HG03457 (cell line): ENCODE data around the gene PPM1F.
"Not testable (repeated sequence)": the region's sequence is repeated elsewhere in the genome, so short reads cannot be mapped to it uniquely, and the experiment has no call there.

ENCODE experiments used
- ATAC-seq: cut with Tn5 transposase; IDR thresholded peaks from one replicate; pipeline ENCODE4 v1.9.1; 2021; ENCODE audit warnings: moderate number of reproducible peaks; ENCODE audit not compliant: unreplicated experiment

Gene PPM1F

DNA sequence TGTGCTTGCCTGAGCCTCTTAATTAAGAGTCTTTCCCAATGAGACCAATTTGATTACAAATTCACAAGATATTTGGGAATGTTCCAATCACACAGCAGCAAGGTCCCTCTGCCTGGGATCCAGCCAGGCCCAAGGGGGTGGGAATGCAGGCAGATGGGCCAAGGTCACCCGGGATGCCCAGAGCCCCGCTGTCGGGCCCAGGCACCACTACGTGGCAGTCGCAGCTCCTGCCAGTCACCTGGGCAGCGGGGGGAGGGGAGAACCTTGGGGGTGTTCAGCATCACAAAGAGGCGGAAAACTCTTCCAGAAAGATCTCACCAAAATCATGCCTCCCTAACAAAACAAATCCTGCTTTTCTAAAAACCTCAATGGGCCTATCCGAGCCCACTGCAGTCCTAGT, 30.9 kb downstream of the PPM1F start:
- no peak for ATAC-seq

DNA sequence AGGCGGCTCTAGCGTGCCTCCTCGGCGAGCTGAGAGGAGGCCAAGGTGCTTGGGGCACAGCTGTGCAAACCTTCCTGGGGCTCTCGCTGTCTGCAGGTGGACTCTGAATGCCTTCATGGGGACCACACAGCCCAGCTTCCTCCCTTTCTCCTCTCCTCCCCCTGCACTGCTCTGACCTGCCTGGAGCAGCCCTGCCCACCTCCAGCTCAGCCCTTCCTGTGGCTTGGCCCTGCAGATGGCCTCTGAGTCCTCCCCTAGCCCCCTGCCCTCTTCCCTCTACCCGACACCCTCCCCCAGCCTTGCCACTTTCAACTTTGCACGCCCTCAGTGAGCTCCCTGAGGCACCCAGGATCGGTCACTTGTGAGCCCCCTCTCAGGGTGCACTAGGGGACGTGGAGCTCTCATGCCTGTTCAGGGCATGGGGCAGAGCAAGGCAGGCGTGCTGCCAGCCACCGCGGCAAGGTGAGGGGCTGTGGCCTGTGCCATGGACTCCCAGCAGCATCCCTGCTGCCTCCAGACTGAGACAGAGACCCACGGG, 31.4 kb downstream of the PPM1F start:
- ATAC-seq, result no peak

DNA sequence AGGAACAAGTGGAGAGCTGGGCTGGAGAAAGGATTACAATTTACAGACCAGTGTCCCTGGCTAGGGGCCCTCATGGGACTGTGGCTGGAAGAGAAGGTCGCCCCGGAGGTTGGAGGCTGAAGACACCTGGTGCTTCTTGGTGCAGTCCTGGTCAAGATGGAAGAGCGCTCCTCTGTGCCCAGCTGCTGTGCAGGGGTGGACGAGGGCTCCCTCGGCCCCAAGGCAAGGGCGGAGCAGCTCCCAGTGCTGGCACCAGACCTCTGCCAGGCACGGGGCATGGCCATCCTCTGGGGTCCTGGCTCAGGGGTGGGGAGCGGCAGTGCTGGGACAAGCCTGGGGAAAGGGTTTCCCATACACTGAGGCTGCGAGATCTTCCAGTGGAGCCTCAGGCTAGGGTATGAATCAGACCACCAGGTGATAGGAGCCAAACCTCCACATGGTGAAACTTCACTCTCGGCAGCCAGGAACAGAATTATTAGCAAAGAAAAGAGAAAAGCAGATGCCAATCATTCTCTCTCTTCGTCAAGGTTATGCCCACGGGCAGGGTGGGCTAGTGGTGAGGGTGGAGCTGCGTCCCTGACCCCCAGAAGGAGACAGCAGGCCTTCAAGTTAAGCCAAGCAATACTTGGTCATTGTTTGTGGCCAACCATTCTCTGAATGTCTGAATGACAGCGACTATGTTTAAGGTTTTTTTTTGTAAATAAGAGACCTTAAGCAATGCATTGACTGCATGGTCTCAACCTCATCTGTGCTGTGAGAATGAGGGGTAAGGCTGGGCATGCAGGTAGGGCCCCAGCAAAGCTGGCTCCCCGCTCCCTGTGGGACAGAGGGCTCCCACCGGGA, 32.1 kb downstream of the PPM1F start:
- no peak for ATAC-seq

DNA sequence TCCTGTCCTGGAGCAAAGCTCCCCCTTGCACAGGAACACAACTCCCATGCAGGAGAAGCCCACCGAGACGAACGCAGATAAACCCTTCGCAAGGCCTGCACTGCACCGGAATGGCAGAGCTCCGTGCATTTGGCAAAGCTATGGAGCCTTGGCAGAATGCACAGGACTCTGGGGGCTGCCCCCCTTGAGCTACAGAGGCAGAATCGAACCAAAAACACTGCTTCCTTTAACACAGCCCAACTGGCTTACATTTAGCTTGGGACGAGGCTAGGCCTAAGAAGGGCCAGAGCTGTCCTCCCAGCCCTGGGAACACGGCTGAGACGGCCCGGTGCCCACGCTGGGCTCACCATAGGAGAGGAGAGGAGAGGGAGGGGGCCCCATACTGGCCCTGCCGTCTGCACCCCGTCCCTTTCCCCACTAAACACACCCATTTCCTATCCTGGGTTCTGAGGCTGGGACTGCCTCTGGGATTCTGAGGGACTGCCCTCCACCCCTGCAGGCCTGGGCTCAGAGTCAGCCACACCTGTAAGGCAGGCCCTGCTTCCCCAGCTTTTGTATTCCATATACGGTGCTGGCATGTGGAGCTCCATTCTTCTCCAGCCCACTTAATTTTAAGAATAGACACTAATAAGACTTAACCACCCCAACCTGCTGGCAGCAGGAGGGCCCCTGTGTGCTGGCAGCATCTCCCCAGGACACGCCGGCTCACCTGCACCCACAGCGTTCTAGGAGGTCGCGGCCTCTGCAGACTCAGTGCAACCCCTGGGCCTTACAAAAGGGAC, 32.9 kb downstream of the PPM1F start:
- ATAC-seq, result no peak

DNA sequence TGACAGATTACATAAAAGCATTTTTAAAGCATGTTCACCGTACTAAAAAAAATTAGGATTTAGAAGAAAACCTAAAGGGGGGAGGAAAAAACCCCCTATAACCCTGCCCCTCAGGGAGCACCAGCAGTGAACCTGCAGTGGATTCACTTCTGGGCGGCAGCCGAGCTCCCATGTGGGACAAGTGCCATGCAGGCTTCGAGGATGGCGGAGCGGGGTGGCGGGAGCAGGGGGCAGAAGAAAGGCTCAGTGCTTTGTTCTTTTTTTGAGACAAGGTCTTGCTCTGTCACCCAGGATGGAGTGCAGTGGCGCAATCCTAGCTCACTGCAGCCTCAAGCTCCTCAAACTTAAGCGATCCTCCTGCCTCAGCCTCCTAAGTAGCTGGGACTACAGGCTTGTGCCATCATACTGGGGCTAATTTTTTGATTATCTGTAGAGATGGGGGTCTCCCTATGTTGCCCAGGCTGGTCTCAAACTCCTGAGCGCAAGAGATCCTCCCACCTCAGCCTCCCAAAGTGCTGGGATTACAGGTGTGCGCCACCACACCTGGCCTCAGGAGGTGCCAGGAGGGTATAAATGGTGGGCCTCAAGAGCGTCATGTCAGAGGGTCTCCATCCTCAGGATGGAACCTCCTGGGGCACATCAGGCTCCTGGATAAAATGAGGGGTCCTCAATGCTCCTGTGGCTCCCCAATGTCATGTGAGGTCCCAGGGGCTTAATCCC, 34.0 kb downstream of the PPM1F start:
- ATAC-seq, result no peak

DNA sequence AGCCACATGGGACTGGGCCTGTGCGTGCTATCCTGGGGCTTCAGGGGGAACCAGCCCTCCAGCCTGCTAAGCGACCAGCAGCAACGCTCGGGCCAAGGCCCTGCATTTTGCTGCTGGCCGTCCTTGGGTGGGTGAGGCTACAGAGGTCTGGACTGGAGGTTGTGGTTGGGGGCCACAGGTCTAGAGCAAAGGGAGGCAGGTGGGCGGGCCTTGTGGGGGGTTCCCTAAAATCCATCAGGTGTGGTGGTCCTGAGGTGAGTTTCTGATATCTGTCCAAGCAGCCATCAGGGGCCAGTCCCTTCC, 34.7 kb downstream of the PPM1F start:
- no peak for ATAC-seq

DNA sequence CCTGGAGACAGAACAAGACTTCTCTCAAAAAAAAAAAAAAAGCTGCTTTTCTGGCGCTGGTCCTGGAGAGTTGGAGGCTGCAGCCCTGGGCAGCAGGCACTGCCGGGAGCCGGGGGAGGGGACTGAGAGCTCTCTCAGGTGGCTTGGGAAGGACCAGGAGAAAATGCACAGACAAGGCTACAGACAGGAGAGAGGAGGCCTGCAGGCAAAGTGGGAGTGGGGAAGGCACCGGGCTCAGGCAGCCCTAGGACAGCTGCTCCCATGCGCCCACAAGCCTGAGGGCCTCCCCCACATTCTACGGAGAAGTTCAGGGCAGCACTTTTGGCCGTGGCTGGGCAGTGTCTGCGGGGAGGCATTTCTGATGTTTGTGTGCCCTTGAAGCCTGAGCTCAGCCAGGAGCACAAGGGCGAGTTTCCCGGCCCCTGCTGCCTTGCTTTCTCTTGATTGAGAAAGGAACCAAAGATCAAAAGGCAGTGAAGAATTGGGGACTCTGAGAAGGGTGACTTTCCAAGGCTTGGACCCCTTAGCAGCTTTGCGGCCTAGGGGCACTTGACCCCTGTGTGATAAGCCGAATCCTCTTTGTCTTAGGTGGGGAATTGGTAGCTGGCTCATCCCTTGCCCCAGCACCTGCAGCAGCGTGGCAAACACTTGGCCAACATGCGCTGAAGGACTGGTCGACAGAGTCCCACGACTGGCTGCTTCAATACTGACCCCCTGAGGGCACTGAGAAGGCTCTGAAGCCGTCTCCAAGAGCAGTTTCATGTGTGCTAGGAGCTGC, 35.3 kb downstream of the PPM1F start:
- ATAC-seq, result no peak

DNA sequence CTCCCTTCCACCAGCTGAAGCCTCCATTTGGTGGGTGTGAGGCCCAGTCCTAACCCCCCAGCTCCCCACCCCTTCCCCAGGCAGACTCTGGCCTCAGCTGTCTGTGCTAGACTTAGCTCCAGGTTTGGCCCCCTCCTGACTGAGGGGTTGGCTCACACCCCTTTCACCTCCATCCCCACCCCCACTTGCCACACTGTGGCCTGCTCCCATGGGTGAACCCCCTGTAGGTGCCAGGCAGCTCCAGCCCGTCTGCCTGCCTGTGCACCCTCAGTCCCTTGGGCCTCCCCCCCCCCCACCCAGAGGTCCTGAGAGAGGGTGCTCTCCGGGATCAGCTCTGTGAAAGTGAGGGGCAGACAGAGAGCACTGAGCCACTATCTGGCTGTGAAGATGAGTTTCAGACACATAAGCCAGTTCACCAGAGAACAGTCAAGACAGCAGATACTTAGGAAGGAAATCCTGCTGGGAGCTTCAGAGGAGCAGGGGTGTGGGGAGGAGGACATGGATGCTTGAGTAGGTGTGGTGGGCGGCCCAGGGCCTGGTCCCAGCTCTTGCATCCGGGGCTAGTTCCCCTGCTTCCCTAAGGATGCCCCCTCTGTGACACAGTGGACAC, 36.2 kb downstream of the PPM1F start:
- no peak for ATAC-seq

DNA sequence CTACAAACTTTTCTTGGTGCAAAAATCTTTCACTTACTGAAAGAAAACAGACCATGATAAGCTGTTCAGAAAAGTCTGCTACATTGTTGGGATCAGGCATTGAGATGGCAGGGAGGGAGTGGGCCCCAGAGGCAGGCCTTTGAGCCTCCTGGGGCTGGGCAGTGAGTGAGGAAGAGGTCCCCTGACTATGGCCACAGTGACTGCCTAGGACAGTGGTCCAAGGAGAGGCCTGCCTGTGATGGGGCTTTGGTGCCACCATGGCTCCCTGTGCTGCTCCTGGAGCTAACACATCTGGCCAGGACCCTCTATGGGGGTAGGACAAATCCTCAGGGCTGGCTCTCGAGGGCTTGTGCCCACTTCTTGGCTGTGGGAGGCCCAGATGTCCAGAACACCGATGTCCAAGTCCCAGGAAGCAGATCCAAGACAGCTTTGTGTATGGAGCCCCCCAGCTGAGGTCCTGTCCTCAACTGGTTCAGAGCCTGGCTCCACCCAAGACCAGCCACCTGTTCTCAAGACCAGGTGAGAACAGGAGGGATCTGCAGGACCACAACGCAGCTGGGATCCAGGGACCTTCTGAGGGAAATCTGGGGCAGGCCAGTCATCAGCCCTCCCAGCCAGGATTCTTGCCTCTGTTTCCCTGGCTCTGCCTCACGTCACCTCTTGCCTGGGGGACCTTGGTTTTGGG, 36.9 kb downstream of the PPM1F start:
- ATAC-seq, result no peak

DNA sequence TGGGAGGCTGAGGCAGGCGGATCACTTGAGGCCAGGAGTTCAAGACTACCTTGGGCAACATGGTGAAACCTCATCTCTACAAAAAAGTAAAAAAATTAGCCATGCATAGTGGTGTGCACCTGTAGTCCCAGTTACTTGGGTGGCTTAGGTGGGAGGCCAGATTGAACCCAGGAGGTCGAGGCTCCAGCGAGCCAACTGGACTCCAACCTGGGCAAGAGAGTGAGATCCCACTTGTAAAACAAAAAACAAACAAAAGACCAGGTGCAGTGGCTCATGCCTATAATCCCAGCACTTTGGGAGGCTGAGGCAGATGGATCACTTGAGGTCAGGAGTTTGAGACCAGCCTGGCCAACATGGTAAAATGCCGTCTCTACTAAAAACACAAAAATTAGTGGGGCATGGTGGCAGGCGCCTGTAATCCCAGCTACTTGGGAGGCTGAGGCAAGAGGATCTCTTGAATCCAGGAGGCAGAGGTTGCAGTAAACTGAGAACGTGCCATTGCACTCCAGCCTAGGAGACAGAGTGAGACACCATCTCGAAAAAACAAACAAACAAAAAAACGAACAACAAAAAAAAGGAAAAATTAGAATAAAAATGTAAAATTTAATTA, 38.5 kb downstream of the PPM1F start:
- not testable (repeated sequence) for ATAC-seq

DNA sequence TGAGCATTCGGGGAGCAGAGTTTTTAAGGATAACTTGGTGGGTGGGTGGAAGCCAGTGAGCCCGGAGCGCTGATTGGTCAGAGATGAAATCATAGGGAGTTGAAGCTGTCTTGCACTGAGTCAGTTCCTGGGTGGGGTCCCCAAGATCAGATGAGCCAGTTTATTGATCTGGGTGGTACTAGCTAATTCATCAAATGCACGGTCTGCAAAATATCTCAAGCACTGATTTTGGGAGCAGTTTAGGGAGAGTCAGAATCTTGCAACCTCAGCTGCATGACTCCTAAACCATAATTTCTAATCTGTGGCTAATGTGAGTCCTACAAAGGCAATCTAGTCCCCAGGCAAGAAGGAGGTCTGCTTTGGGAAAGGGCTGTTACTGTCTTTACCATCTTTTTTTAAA, 42.3 kb downstream of the PPM1F start:
- ATAC-seq, result not testable (repeated sequence)

DNA sequence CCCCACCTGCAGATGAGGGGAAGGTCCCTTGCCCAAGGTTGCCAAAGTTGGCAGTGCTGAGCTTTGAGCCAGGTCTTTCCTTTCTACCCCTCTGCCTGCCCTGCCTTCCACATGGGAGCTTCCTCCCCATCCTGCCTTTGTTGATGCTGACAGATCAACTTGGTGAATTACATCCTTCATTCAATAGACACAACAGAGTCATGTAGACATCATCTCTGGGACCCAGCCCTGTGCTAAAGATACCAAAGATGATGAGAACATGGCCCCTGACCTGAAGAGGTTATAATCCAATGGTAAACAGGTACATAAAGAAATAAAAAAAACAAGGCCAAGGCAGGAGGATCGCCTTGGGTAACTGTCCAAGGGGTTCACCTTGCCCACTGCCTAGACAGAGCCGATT, 42.8 kb downstream of the PPM1F start:
- ATAC-seq, result no peak

DNA sequence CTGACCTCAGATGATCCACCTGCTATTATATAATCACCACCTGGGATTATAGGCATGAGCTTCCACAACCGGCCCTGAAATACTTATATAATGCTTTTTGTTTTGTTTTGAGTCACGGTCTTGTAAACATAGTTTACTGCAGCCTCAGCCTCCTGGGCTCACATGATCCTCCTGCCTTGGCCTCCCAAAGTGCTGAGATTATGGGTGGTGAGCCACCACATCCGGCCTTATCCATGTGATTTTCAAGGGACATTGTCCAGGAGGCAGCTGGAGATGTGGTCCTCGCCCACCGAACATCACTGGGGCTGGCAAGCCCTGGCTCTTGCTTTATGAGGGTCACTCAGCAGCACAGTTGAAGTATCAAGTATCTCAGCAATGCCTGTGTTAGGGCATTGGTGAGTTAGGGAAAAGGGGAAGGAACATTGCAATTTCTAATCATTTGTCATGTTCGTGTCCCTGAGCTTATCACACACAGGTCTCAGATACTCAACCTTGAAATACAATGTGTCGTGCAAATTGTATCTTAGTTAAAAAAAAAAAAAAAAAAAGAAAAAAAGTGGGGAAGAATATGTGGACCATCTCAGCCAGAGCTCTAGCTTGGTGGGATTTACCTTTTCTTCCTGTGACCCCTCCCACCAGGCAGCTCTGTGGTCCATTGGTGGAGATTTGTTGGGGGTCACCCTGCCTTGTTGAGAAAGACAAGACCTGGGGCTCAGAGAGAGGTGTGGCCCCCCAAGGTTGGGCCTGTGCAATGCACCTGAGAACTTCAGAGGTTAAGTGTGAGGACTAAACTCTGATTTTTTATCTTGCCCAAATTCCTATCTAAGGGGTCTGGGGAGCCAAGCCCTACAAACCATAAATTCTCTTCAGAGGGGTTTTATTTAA, 44.8 kb downstream of the PPM1F start:
- ATAC-seq, result no peak

DNA sequence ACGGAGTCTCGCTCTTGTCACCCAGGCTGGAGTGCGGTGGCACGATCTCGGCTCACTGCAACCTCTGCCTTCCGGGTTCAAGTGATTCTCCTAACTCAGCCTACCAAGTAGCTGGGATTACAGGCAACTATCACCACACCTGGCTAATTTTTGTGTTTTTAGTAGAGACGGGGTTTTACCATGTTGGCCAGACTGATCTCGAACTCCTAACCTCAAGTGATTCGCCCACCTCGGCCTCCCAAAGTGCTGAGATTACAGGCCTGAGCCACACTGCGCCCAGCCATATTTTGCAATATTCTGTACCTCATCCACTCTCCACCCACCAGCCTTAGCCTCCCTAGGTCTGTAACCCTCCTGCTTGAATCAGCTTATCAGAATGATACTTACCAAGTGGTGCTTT, 47.4 kb downstream of the PPM1F start:
- not testable (repeated sequence) for ATAC-seq

DNA sequence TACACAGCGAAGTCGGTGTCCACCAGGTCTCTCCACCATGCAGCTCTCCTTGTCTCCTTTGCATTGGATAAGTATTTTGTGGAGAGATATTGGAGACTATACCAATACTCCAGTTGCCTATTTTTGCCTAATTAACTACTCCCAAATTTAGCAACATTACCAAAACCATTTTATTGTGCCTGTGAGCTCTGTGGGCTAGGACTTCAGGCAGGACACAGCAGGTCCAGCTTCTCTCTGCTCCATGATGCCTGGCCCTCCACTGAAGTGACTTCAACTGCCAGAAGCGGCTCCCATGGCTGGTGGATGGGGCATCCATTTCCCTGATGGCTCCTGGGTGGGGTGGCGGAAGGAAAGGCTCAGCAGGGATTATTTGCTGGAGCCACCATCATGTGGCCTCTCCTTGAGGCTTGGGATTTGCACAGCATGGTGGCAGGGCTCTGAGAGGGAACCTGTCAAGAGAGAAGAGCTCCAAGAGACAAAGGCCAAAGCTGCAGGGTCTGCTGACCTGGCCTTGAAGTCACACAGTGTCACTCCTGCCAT, 48.3 kb downstream of the PPM1F start:
- ATAC-seq, result no peak

DNA sequence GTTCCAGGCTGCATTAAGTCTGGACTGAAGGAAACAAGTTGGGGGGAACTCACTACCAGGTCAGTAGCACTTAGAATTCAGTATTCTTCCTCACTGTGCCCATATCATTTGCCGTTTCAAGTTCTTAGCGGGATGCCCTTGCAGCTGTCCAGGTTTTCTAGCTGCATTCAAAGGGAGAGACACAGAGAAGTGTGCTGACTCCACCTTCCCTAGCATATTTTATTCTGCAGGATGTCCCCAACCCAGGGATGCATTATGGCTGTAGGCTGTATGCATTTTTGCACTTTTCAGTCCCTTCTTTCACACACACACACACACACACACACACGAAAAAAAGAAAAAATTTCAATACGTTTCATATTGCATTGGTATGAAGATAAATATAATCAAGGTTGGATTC, 49.4 kb downstream of the PPM1F start:
- ATAC-seq, result no peak

DNA sequence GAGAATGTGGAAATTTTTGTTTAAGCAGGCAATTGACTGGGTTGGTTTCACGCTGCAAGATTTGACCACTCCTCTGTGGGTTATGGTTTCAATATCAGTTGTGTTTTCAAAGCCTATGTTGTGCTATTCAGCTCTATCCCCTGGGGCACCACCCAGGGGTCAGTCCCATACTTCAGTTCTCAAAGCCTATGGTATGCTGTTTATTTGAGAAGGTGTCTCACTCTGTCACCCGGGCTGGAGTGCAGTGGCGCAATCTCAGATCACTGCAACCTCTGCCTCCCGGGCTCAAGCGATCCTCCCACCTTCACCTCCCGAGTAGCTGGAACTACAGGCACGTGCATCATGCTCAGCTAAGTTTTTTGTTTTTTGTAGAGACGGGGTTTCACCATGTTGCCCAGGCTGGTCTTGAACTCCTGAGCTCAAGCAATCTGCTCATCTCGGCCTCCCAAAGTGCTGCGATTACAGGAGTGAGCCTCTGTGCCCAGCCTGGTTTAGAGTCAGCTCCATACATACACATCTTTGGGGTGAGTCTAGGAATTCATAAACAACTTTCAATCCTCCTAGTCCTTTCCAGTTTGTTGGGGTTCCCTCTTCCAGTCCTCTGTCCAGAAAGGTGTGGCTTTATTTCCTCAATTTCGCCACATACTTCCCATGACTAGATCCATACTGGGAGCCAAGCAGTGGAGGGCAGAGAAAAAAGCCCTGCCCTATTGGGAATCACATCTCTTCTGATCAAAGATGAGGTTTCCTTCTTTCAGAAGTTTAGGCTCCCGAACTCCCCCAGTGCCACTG, 50.2 kb downstream of the PPM1F start:
- no peak for ATAC-seq
